Right renal pelvis (tissue), 4 donors: ENCODE data around the gene MMS22L. TPM values are rescaled to one million over a fixed set of nuclear protein-coding genes. Genes with fewer than 3 reads are reported as not detected.

Experiments
- DNase-seq, 4 donors: peaks; one replicate each; pipeline ENCODE4 v3.0.0-alpha.2; 2013; ENCODE audit warnings: low read depth in 4 of 4, low spot score in 3 of 4, missing footprints in 1 of 4
- polyA plus RNA-seq, 4 donors: library from polyadenylated mRNA; unstranded; fragments of 120-200 nt; gene quantifications; one replicate each; pipeline ENCODE4 v1.2.1, GENCODE V29; 2013; ENCODE audit not compliant: insufficient read length in 4 of 4

Gene MMS22L
- polyA plus RNA-seq, result 10 to 100 TPM; 10.0 to 11.9 (median 11.6) TPM

GRCh38 chr6:97282726-97283617, at the start of gene MMS22L:
MMS22L (minus strand) TSS chr6:97283216; CDS start chr6:97282477, 739 bp downstream.
- peak; percentile 87 to 95 (median 93) for DNase-seq

- no peak for DNase-seq
These were observed 39.8 kb upstream of the MMS22L start for GRCh38 chr6:97322811-97323210.

- no peak for DNase-seq
These were observed 39.2 kb upstream of the MMS22L start for GRCh38 chr6:97322226-97322625.

- DNase-seq, result no peak
These were observed 34.0 kb upstream of the MMS22L start for GRCh38 chr6:97316978-97317377.

GRCh38 chr6:97312241-97312640, 29.2 kb upstream of the MMS22L start:
- no peak for DNase-seq

GRCh38 chr6:97306544-97307320, 23.7 kb upstream of the MMS22L start:
- no peak for DNase-seq

- DNase-seq, result no peak
These were observed 22.5 kb upstream of the MMS22L start for GRCh38 chr6:97305414-97306066.

GRCh38 chr6:97304701-97305100, 21.7 kb upstream of the MMS22L start:
- no peak for DNase-seq

- no peak for DNase-seq
These were observed 11.4 kb upstream of the MMS22L start for GRCh38 chr6:97294451-97294850.

- no peak for DNase-seq
These were observed 10.2 kb upstream of the MMS22L start for GRCh38 chr6:97293198-97293696.

- no peak for DNase-seq
These were observed 9.7 kb upstream of the MMS22L start for GRCh38 chr6:97292671-97293070.

GRCh38 chr6:97291896-97292295, 8.9 kb upstream of the MMS22L start:
- no peak for DNase-seq

GRCh38 chr6:97289332-97289731, 6.3 kb upstream of the MMS22L start:
- DNase-seq, result no peak

GRCh38 chr6:97288188-97288587, 5.2 kb upstream of the MMS22L start:
- no peak for DNase-seq

- DNase-seq, result peak in 1 of 4 donors; percentile 3
These were observed 734 bp downstream of the MMS22L start for GRCh38 chr6:97282238-97282725.

- no peak for DNase-seq
These were observed 2.2 kb downstream of the MMS22L start for GRCh38 chr6:97280766-97281165.

- DNase-seq, result no peak
These were observed 7.2 kb downstream of the MMS22L start for GRCh38 chr6:97275804-97276203.

GRCh38 chr6:97269821-97270220, 13.2 kb downstream of the MMS22L start:
- DNase-seq, result no peak

GRCh38 chr6:97262676-97263075, 20.3 kb downstream of the MMS22L start:
- no peak for DNase-seq

- no peak for DNase-seq
These were observed 36.2 kb downstream of the MMS22L start for GRCh38 chr6:97246842-97247241.

GRCh38 chr6:97240222-97240621, 42.8 kb downstream of the MMS22L start:
- no peak for DNase-seq
